OCI-LY1 (cell line): Measurements from ENCODE around the gene LTB4R.

Experiments
- CTCF ChIP-seq: fragments of 200-600 bp; sonication (generic), shearing (Covaris generic); IDR thresholded peaks from 2 replicates; pipeline ENCODE4 v1.5.1; 2017; ENCODE audit warnings: mild to moderate bottlenecking, antibody characterized with exemption, low read length, moderate library complexity, mixed read lengths
- EZH2 ChIP-seq: fragments of 200-600 bp; sonication (generic), shearing (Covaris generic); IDR thresholded peaks from 2 replicates; pipeline ENCODE4 v1.8.0; 2017; ENCODE audit warnings: borderline replicate concordance, mixed run types, mild to moderate bottlenecking, antibody characterized with exemption, low read length, moderate library complexity, mixed read lengths

- no peak for TF ChIP-seq EZH2
- no peak for TF ChIP-seq CTCF
Measured at GRCh38 chr14:24271834-24272263, 39.5 kb upstream of the LTB4R start.
